ENCODE data around the gene SLC38A1.

DNA sequence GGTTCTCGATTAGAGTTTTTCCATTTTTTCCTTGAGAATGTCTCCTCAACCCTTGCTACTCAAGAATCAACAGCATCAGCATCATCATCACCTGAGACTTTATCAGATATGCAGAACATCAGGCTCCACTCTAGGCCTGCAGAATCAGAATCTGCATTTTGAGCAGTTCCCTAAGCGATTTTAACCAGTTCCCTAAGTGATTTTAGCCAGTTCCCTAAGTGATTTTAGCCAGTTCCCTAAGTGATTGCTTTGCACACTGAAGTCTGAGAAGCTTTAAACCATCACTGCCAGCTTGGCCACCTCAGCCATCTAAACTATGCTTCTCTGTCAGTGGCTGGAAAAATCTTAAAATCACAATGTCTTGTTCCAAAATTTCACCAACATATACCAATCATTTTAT is 29.4 kb upstream of the SLC38A1 start:
- no peak for TF ChIP-seq YY1 (IDR thresholded peaks at IDR 0.05; ENCODE audit: insufficient read depth, insufficient read length)
- no peak for TF ChIP-seq SUZ12 (IDR thresholded peaks at IDR 0.05; ENCODE audit: extremely low read depth, insufficient read depth, insufficient read length)
- no peak for TF ChIP-seq ZNF274 (IDR thresholded peaks at IDR 0.05; ENCODE audit: low read depth, low read length)
